HepG2 (cell line): ENCODE results near the gene ARRDC3. TPM values are rescaled to one million over a fixed set of nuclear protein-coding genes. Genes with fewer than 3 reads are reported as not detected.
A peak's percentile ranks its signal among the peaks of the same experiment; 100 is the strongest.

Experiments used
- ATAC-seq: fragments of 200-7000 bp; cut with Tn5 transposase; 3 replicates; pipeline ENCODE4 v1.9.1; 2020; ENCODE audit warnings: mild to moderate bottlenecking, moderate library complexity
- Bru-seq: library from RNA; stranded (reverse); fragments of 400-500 nt; gene quantifications from one replicate; lab custom pipeline; 2021; lab: Mats Ljungman, UMichigan
- BruChase-seq, 2 experiments: library from RNA; stranded (reverse); fragments of 400-500 nt; gene quantifications; one replicate each; lab custom pipeline; 2021; lab: Mats Ljungman, UMichigan
- BruUV-seq: library from RNA; stranded (reverse); fragments of 400-500 nt; replicated peaks from 2 replicates; lab custom pipeline; 2021; lab: Mats Ljungman, UMichigan
- CTCF ChIA-PET: fragments of 300-600 bp; formaldehyde crosslinking; extraction: SDS; loops from one replicate; lab custom pipeline; 2021; ENCODE audit warnings: low total read pairs, inconsistent platforms, low intra/inter-chr PET ratio; lab: Yijun Ruan, JAX
- POLR2A ChIA-PET: fragments of 350-600 bp; sonication (Branson Sonifier 250); formaldehyde crosslinking; loops from one replicate; lab custom pipeline; 2020; ENCODE audit warnings: antibody characterized with exemption, inconsistent platforms; lab: Yijun Ruan, JAX
- DNase-seq: peaks from one replicate; pipeline ENCODE4 v3.0.0-alpha.2; 2015; ENCODE audit warnings: low spot score
- FAIRE-seq: peaks from 3 replicates; lab custom pipeline; 2011; peaks lifted over from hg19 to GRCh38; lab: Jason Lieb, UNC
- H2AFZ ChIP-seq: one replicate; pipeline ENCODE4 v1.6.1; 2011; ENCODE audit warnings: low read length, inconsistent platforms
- H3K27ac ChIP-seq: fragments of 300-600 bp; 3 replicates; pipeline ENCODE4 v1.8.0; 2011; ENCODE audit warnings: mixed run types, mild to moderate bottlenecking, mixed read lengths, low read length, inconsistent platforms; ENCODE audit not compliant: insufficient read depth; ENCODE audit errors: extremely low read length
- H3K27me3 ChIP-seq, 2 experiments: fragments of 200-600 bp in 1 of 2; 2 replicates in 1 of 2; 3 replicates in 1 of 2; pipeline versions ENCODE4 v1.6.0 to v1.8.0; 2011; ENCODE audit warnings: low read length in 2 of 2, mild to moderate bottlenecking in 2 of 2, moderate library complexity in 2 of 2, inconsistent platforms in 1 of 2; ENCODE audit not compliant: insufficient read depth in 2 of 2, control insufficient read depth in 1 of 2
- H3K36me3 ChIP-seq, 2 experiments: fragments of 200-600 bp in 1 of 2; replicated peaks in 1 of 2; 2 replicates in 1 of 2; 3 replicates in 1 of 2; pipeline versions ENCODE4 v1.5.1 to v1.8.0; 2011; ENCODE audit warnings: low read length in 2 of 2, inconsistent platforms in 1 of 2; ENCODE audit not compliant: insufficient read depth in 2 of 2, control insufficient read depth in 1 of 2
- H3K4me1 ChIP-seq: 2 replicates; pipeline ENCODE4 v1.5.1; 2012; ENCODE audit warnings: low read length, inconsistent platforms; ENCODE audit not compliant: insufficient read depth
- H3K4me2 ChIP-seq: 2 replicates; pipeline ENCODE4 v1.6.0; 2011; ENCODE audit warnings: low read depth, low read length, inconsistent platforms
- H3K4me3 ChIP-seq, 3 experiments: fragments of 200-600 bp in 1 of 3; sonication (generic), shearing (Covaris generic) in 1 of 3; replicated peaks in 1 of 3; 2 replicates each; pipeline ENCODE4 v1.5.1; 2011 to 2016; ENCODE audit warnings: low read length in 3 of 3, inconsistent platforms in 2 of 3, low read depth in 2 of 3, mild to moderate bottlenecking in 2 of 3, control low read depth in 1 of 3, mixed read lengths in 1 of 3; ENCODE audit not compliant: insufficient read depth in 1 of 3
- H3K79me2 ChIP-seq: one replicate; pipeline ENCODE4 v1.6.1; 2011; ENCODE audit warnings: low read length, inconsistent platforms; ENCODE audit not compliant: insufficient read depth
- H3K9ac ChIP-seq: 2 replicates; pipeline ENCODE4 v1.6.0; 2011; ENCODE audit warnings: mild to moderate bottlenecking, low read depth, low read length, inconsistent platforms; ENCODE audit not compliant: insufficient read depth
- H3K9me3 ChIP-seq: 2 replicates; pipeline ENCODE4 v1.5.1; 2012; ENCODE audit warnings: mild to moderate bottlenecking, low read length
- H4K20me1 ChIP-seq: 2 replicates; pipeline ENCODE4 v1.6.0; 2011; ENCODE audit warnings: inconsistent platforms, mild to moderate bottlenecking, low read length, moderate library complexity; ENCODE audit not compliant: insufficient read depth
- CEBPB ChIP-seq: IDR thresholded peaks from 2 replicates; pipeline ENCODE4 v1.6.1; 2011; ENCODE audit warnings: low read depth, low read length, improper control_type of control experiment, borderline replicate concordance
- ISX ChIP-seq: sonication (generic); formaldehyde crosslinking; conservative IDR thresholded peaks from 2 replicates; pipeline ENCODE4 v1.5.0; 2020; ENCODE audit warnings: missing genetic modification reagents
- MXI1 ChIP-seq: IDR thresholded peaks from 3 replicates; pipeline ENCODE4 v1.6.1; 2012; ENCODE audit warnings: low read depth, low read length, inconsistent platforms, borderline replicate concordance
- SMAD3 ChIP-seq: sonication (generic); formaldehyde crosslinking; IDR thresholded peaks from 2 replicates; pipeline ENCODE4 v1.4.0; 2020; ENCODE audit warnings: missing genetic modification reagents
- ZNF609 ChIP-seq: sonication (generic); formaldehyde crosslinking; IDR thresholded peaks from 2 replicates; pipeline ENCODE4 v1.4.0; 2020; ENCODE audit warnings: mild to moderate bottlenecking, missing genetic modification reagents, borderline replicate concordance
- ZNF891 ChIP-seq: sonication (generic); formaldehyde crosslinking; IDR thresholded peaks from 2 replicates; pipeline ENCODE4 v1.5.0; 2020; ENCODE audit warnings: mild to moderate bottlenecking, missing genetic modification reagents
- WGBS: methylation state at CpG from one replicate; pipeline ENCODE4 v1.1.6; 2017; ENCODE audit warnings: low lambda C conversion rate; 5-methylcytosine and 5-hydroxymethylcytosine counted together
- in situ Hi-C: cut with HindIII; loops from 2 replicates; pipeline ENCODE4 v1.10.0; 2017; ENCODE audit warnings: low pct_unique_long_range_greater_than_20kb; ENCODE audit not compliant: extremely low pct_ligation_motif_present
- intact Hi-C: fragments of 100-400 bp; cut with micrococcal nuclease; formaldehyde crosslinking; loops from one replicate; pipeline ENCODE4 v1.10.0; 2022; ENCODE audit not compliant: unreplicated experiment
- long read RNA-seq, 2 experiments: library from RNA in 1 of 2; library from polyadenylated mRNA in 1 of 2; stranded (forward) in 1 of 2; unstranded in 1 of 2; transcript quantifications; one replicate each; pipeline ENCODE4 v2.0.0, GENCODE V29; 2019 to 2022
- polyA minus RNA-seq, 3 experiments: library from RNA; depleted of rRNA, polyadenylated mRNA; stranded (reverse); fragments of >200 nt; gene quantifications; 2 replicates each; pipeline ENCODE4 v1.2.3, GENCODE V29; 2011; ENCODE audit warnings: low replicate concordance in 1 of 3
- polyA plus RNA-seq, 8 experiments: library from polyadenylated mRNA; depleted of rRNA in 3 of 8; stranded (reverse) in 7 of 8; unstranded in 1 of 8; fragments of >200 nt; fragmentation: Illumina TruSeq in 4 of 8; extraction: Trizol in 4 of 8; gene quantifications; 2 replicates each; pipeline versions ENCODE4 v1.2.1 to v1.2.3, GENCODE V29; 2011 to 2016; ENCODE audit warnings: low read depth in 4 of 8, missing spikeins in 1 of 8, mixed read lengths in 1 of 8; ENCODE audit not compliant: insufficient read depth in 1 of 8
- total RNA-seq, 5 experiments: library from RNA; depleted of rRNA; stranded (reverse); fragments of >200 nt; fragmentation: Illumina TruSeq; extraction: Trizol; gene quantifications; 2 replicates each; pipeline ENCODE4 v1.2.3, GENCODE V29; 2016; ENCODE audit warnings: low read depth in 1 of 5

Gene ARRDC3
- total RNA-seq (2016; rRNA removed; fragmentation: Illumina TruSeq; extraction: Trizol) (12.2 and 24.4 TPM in 2 replicates), polyA plus RNA-seq (2011; rRNA removed) (3.4 and 5.9 TPM in 2 replicates), polyA minus RNA-seq (2011; rRNA and poly(A)+ RNA removed; ENCODE audit: low replicate concordance) (10.6 and 28.7 TPM in 2 replicates), Bru-seq, nascent RNA (percentile 61 among the genes with signal in this experiment), BruChase-seq, experiment 1, labeled RNA remaining after a 6-hour chase (percentile 49 among the genes with signal in this experiment), BruChase-seq, experiment 2, labeled RNA remaining after a 2-hour chase (percentile 50 among the genes with signal in this experiment)
- total RNA-seq (2016; cell fraction: cytosol; rRNA removed; fragmentation: Illumina TruSeq; extraction: Trizol; ENCODE audit: low read depth): 7.8 TPM in 2 replicates
- total RNA-seq (2016; cell fraction: insoluble cytoplasmic fraction; rRNA removed; fragmentation: Illumina TruSeq; extraction: Trizol): 13.5 and 19.6 TPM in 2 replicates
- total RNA-seq (2016; cell fraction: membrane; rRNA removed; fragmentation: Illumina TruSeq; extraction: Trizol): 11.0 and 11.3 TPM in 2 replicates
- total RNA-seq (2016; cell fraction: nucleus; rRNA removed; fragmentation: Illumina TruSeq; extraction: Trizol): 46.8 and 50.0 TPM in 2 replicates
- polyA plus RNA-seq (2011; cell fraction: cytosol; rRNA removed): 1.0 and 3.5 TPM in 2 replicates
- 4.1 and 6.4 TPM in 2 replicates for polyA plus RNA-seq (2011; cell fraction: nucleus; rRNA removed)
- 10.9 and 12.8 TPM in 2 replicates for polyA plus RNA-seq (2012)
- 0.52 and 0.62 TPM in 2 replicates for polyA plus RNA-seq (2016; cell fraction: cytosol; fragmentation: Illumina TruSeq; extraction: Trizol; ENCODE audit: low read depth)
- 7.6 and 8.4 TPM in 2 replicates for polyA plus RNA-seq (2016; cell fraction: insoluble cytoplasmic fraction; fragmentation: Illumina TruSeq; extraction: Trizol; ENCODE audit: low read depth)
- 2.1 and 2.7 TPM in 2 replicates for polyA plus RNA-seq (2016; cell fraction: membrane; fragmentation: Illumina TruSeq; extraction: Trizol; ENCODE audit: low read depth)
- polyA plus RNA-seq (2016; cell fraction: nucleus; fragmentation: Illumina TruSeq; extraction: Trizol; ENCODE audit: insufficient read depth, low read depth): 35.7 and 39.1 TPM in 2 replicates
- polyA minus RNA-seq (2011; cell fraction: cytosol; rRNA and poly(A)+ RNA removed): 9.8 and 22.2 TPM in 2 replicates
- polyA minus RNA-seq (2011; cell fraction: nucleus; rRNA and poly(A)+ RNA removed): 15.3 and 23.9 TPM in 2 replicates
- long read RNA-seq, experiment 1, partial matches to known transcripts: 0 of 1 reads
- long read RNA-seq, experiment 1, other reads (novel, unspliced or antisense): 1 of 1 reads
- long read RNA-seq, experiment 2, partial matches to known transcripts: 0 of 2 reads
- long read RNA-seq, experiment 2, other reads (novel, unspliced or antisense): 2 of 2 reads

GRCh38 chr5:91383027-91383955 lies at the start of gene ARRDC3:
ARRDC3 (minus strand) TSS chr5:91383317; CDS start chr5:91383092, 225 bp downstream.
- Histone ChIP-seq H3K79me2 (peaks cover 42% of the 10 kb centered on the region), H4K20me1 (peaks cover 12% of the 10 kb centered on the region; the same call in 1 of the 2 replicates), H3K4me1 (peaks cover 5% of the 10 kb centered on the region; the same call in 1 of the 2 replicates), H3K4me3 (peak within 1 kb of the TSS; percentile 77 to 90 (median 79)), H3K4me2 (peak within 1 kb of the TSS; percentile 92), H2AFZ (peak within 1 kb of the TSS; percentile 79), H3K9me3 (no peaks in the 10 kb centered on the region), H3K9ac (peak within 1 kb of the TSS; percentile 89), H3K36me3 (no peaks in the 10 kb centered on the region), H3K27ac (peak within 1 kb of the TSS; percentile 94), H3K27me3 (no peaks in the 10 kb centered on the region; a peak in 2 of 5 replicates)
- no TSS peak for BruUV-seq
- under 1% methylated on average over 33 of the region's 49 CpGs for WGBS
- peak; percentile 86 for ATAC-seq
- intact Hi-C loops (loop anchor here (5.0 kb wide), 2 partner anchors 436 to 911 kb away; partner anchors contain the start of genes MBLAC2 and POLR3G), in situ Hi-C loops (loop anchor here (5.0 to 10.0 kb wide), 3 partner anchors 278 to 516 kb away; no protein-coding TSS in a partner anchor)
- DNase-seq: peak; percentile 94
- FAIRE-seq: peak; percentile 42
- POLR2A ChIA-PET: interaction anchor here (0.7 to 2.2 kb wide), 25 partner anchors 11 to 973 kb away, joined by 3 to 13 read pairs (median 4); partner anchors contain the start of genes MBLAC2 and POLR3G
- CTCF ChIA-PET: interaction anchor here (1.6 to 3.6 kb wide), 4 partner anchors 157 to 521 kb away, joined by 7 to 82 read pairs (median 62); no protein-coding TSS in a partner anchor
- TF ChIP-seq MXI1 (peak; percentile 56; the same call in 1 of the 3 replicates), ZNF609 (CRISPR knock-in tag) (no peak), CEBPB (peak; percentile 44; the same call in 1 of the 2 replicates), SMAD3 (CRISPR knock-in tag) (0 out of 2 replicates have a peak, but pooled peaks have one; percentile 14), ZNF891 (CRISPR knock-in tag) (no peak), ISX (CRISPR knock-in tag) (no peak)
